Renal cortex interstitium (tissue), 11 donors: ENCODE results near the gene TBC1D22A. TPM values are rescaled to one million over a fixed set of nuclear protein-coding genes. Genes with fewer than 3 reads are reported as not detected.
"Not testable (repeated sequence)": the region's sequence is repeated elsewhere in the genome, so short reads cannot be mapped to it uniquely, and the experiment has no call there.

Experiments used
- DNase-seq, 11 donors: peaks; one replicate each; pipeline ENCODE4 v3.0.0-alpha.2; 2013; ENCODE audit warnings: low read depth in 9 of 11, low spot score in 4 of 11; ENCODE audit errors: extremely low read depth in 1 of 11
- polyA plus RNA-seq, 3 donors: library from polyadenylated mRNA; unstranded; fragments of 120-200 nt; gene quantifications; one replicate each; pipeline ENCODE4 v1.2.1, GENCODE V29; 2013; ENCODE audit not compliant: insufficient read length in 3 of 3

Gene TBC1D22A
- polyA plus RNA-seq, 3 donors: 16.1 to 19.0 (median 19.0) TPM

- DNase-seq: no peak
Measured at GRCh38 chr22:47127441-47127871, 365.0 kb downstream of the TBC1D22A start.

GRCh38 chr22:47128216-47128615 is 365.8 kb downstream of the TBC1D22A start:
- no peak for DNase-seq

- no peak for DNase-seq
Measured at GRCh38 chr22:47128622-47129215, 366.3 kb downstream of the TBC1D22A start.

- no peak for DNase-seq
Measured at GRCh38 chr22:47129902-47130635, 367.6 kb downstream of the TBC1D22A start.

GRCh38 chr22:47130883-47131631 is 368.6 kb downstream of the TBC1D22A start:
- no peak for DNase-seq

- DNase-seq: no peak
Measured at GRCh38 chr22:47131632-47132427, 369.4 kb downstream of the TBC1D22A start.

- no peak for DNase-seq
Measured at GRCh38 chr22:47132428-47132825, 370.0 kb downstream of the TBC1D22A start.

- DNase-seq: peak in 1 of 11 donors; percentile 14
Measured at GRCh38 chr22:47133061-47133969, 370.9 kb downstream of the TBC1D22A start.

- no peak for DNase-seq
Measured at GRCh38 chr22:47134222-47134621, 371.8 kb downstream of the TBC1D22A start.

GRCh38 chr22:47135338-47135737 is 372.9 kb downstream of the TBC1D22A start:
- no peak for DNase-seq

GRCh38 chr22:47136050-47136449 is 373.6 kb downstream of the TBC1D22A start:
- no peak for DNase-seq

GRCh38 chr22:47136671-47137070 is 374.2 kb downstream of the TBC1D22A start:
- no peak for DNase-seq

GRCh38 chr22:47139013-47139789 is 376.8 kb downstream of the TBC1D22A start:
- peak in 9 of 11 donors; percentile 33 to 81 (median 51) for DNase-seq

GRCh38 chr22:47139790-47140119 is 377.3 kb downstream of the TBC1D22A start:
- DNase-seq: no peak

GRCh38 chr22:47140975-47141374 is 378.5 kb downstream of the TBC1D22A start:
- not testable (repeated sequence) for DNase-seq

- no peak for DNase-seq
Measured at GRCh38 chr22:47142427-47143046, 380.1 kb downstream of the TBC1D22A start.

- no peak for DNase-seq
Measured at GRCh38 chr22:47143249-47143938, 380.9 kb downstream of the TBC1D22A start.
